Endothelial cell of umbilical vein (primary cell): Measurements from ENCODE around the gene QRICH2. TPM values are rescaled to one million over a fixed set of nuclear protein-coding genes. Genes with fewer than 3 reads are reported as not detected.

Source experiments
- BruUV-seq: library from RNA; stranded (reverse); fragments of 400-500 nt; replicated peaks from 2 replicates; lab custom pipeline; 2021; lab: Mats Ljungman, UMichigan
- CTCF ChIA-PET: fragments of 300-600, 350-600 bp; sonication (Branson Sonifier 250); formaldehyde crosslinking; loops from one replicate; lab custom pipeline; 2021; ENCODE audit warnings: antibody characterized with exemption, inconsistent platforms; lab: Charles Lee
- POLR2A ChIA-PET: fragments of 300-600, 350-600 bp; sonication (Branson Sonifier 250); formaldehyde crosslinking; loops from one replicate; lab custom pipeline; 2021; ENCODE audit warnings: antibody characterized with exemption, inconsistent platforms; lab: Charles Lee
- DNase-seq: peaks from one replicate; pipeline ENCODE4 v3.0.0-alpha.2; 2011; ENCODE audit warnings: low read depth, low spot score
- FAIRE-seq: peaks from 2 replicates; lab custom pipeline; 2011; peaks lifted over from hg19 to GRCh38; lab: Jason Lieb, UNC
- H2AFZ ChIP-seq: 2 replicates; pipeline ENCODE4 v1.6.0; 2012; ENCODE audit warnings: low read depth, low read length, control low read depth, inconsistent platforms
- H3K27ac ChIP-seq: 2 replicates; pipeline ENCODE4 v1.5.1; 2011; ENCODE audit warnings: low read depth, mild to moderate bottlenecking, control low read depth, low read length, moderate library complexity; ENCODE audit not compliant: insufficient read depth
- H3K27me3 ChIP-seq, 2 experiments: 2 replicates each; pipeline versions ENCODE4 v1.6.0 to v1.6.1; 2011; ENCODE audit warnings: low read length in 2 of 2, mixed read lengths in 1 of 2; ENCODE audit not compliant: control insufficient read depth in 2 of 2, insufficient read depth in 2 of 2
- H3K36me3 ChIP-seq, 2 experiments: 2 replicates in 1 of 2; 3 replicates in 1 of 2; pipeline ENCODE4 v1.5.1; 2011; ENCODE audit warnings: low read length in 2 of 2, mild to moderate bottlenecking in 1 of 2, moderate library complexity in 1 of 2; ENCODE audit not compliant: control insufficient read depth in 2 of 2, insufficient read depth in 2 of 2; ENCODE audit errors: extremely low read depth in 1 of 2
- H3K4me1 ChIP-seq: 3 replicates; pipeline ENCODE4 v1.5.1; 2011; ENCODE audit warnings: mild to moderate bottlenecking, low read length; ENCODE audit not compliant: control insufficient read depth, insufficient read depth; ENCODE audit errors: extremely low read depth
- H3K4me2 ChIP-seq: 2 replicates; pipeline ENCODE4 v1.6.1; 2011; ENCODE audit warnings: low read length, control low read depth, mixed read lengths; ENCODE audit not compliant: insufficient read depth
- H3K4me3 ChIP-seq, 3 experiments: fragments of 200-600 bp in 1 of 3; sonication (generic), shearing (Covaris generic) in 1 of 3; replicated peaks in 1 of 3; 2 replicates each; pipeline ENCODE4 v1.5.1; 2011 to 2016; ENCODE audit warnings: control low read depth in 3 of 3, low read length in 3 of 3, mild to moderate bottlenecking in 2 of 3, inconsistent platforms in 1 of 3, low read depth in 1 of 3, moderate library complexity in 1 of 3; ENCODE audit not compliant: insufficient read depth in 1 of 3
- H3K79me2 ChIP-seq: 2 replicates; pipeline ENCODE4 v1.6.0; 2012; ENCODE audit warnings: low read length, inconsistent platforms; ENCODE audit not compliant: control insufficient read depth, insufficient read depth
- H3K9ac ChIP-seq: replicated peaks from 2 replicates; pipeline ENCODE3; 2011; ENCODE audit warnings: low read length, control low read depth; ENCODE audit not compliant: insufficient read depth; ENCODE audit errors: extremely low read depth
- H3K9me1 ChIP-seq: replicated peaks from 3 replicates; pipeline ENCODE4 v1.6.0; 2011; ENCODE audit warnings: mild to moderate bottlenecking, low read length; ENCODE audit not compliant: control insufficient read depth, insufficient read depth; ENCODE audit errors: extremely low read depth
- H3K9me3 ChIP-seq: replicated peaks from 2 replicates; pipeline ENCODE4 v1.5.1; 2012; ENCODE audit warnings: low read length, inconsistent platforms; ENCODE audit not compliant: control insufficient read depth, insufficient read depth
- H4K20me1 ChIP-seq: replicated peaks from 2 replicates; pipeline ENCODE3; 2011; ENCODE audit warnings: mild to moderate bottlenecking, low read length; ENCODE audit not compliant: control insufficient read depth, insufficient read depth; ENCODE audit errors: extremely low read depth
- EZH2 ChIP-seq: IDR thresholded peaks from 2 replicates; pipeline ENCODE4 v1.6.1; 2012; ENCODE audit warnings: borderline replicate concordance, low read depth, mild to moderate bottlenecking, moderate library complexity, low read length, inconsistent platforms; ENCODE audit not compliant: severe bottlenecking
- FOS ChIP-seq: IDR thresholded peaks from 2 replicates; pipeline ENCODE4 v1.6.1; 2011; ENCODE audit warnings: mild to moderate bottlenecking, low read length, moderate library complexity, borderline replicate concordance; ENCODE audit not compliant: insufficient read depth
- GATA2 ChIP-seq: IDR thresholded peaks from 2 replicates; pipeline ENCODE4 v1.7.0; 2011; ENCODE audit warnings: low read depth, mild to moderate bottlenecking, moderate library complexity, mixed read lengths, low read length; ENCODE audit not compliant: insufficient read length, insufficient read depth
- JUN ChIP-seq: IDR thresholded peaks from 2 replicates; pipeline ENCODE4 v1.6.1; 2011; ENCODE audit warnings: borderline replicate concordance, low read depth; ENCODE audit not compliant: insufficient read length, insufficient read depth
- POLR2A ChIP-seq: IDR thresholded peaks from 2 replicates; pipeline ENCODE4 v1.6.1; 2012; ENCODE audit warnings: low read depth, mild to moderate bottlenecking, control low read depth, low read length
- dilution Hi-C: fragments of 300-500 bp; cut with MboI; formaldehyde crosslinking; loops from one replicate; pipeline ENCODE4 v1.15.0; 2019; ENCODE audit warnings: low sequenced_read_pairs; ENCODE audit not compliant: extremely low pct_ligation_motif_present
- intact Hi-C: fragments of 100-400 bp; cut with micrococcal nuclease; formaldehyde crosslinking; loops from one replicate; pipeline ENCODE4 v1.10.0; 2022
- polyA plus RNA-seq, 4 experiments: library from polyadenylated mRNA; depleted of rRNA in 3 of 4; stranded (reverse) in 3 of 4; unstranded in 1 of 4; fragments of >200 nt; gene quantifications; 2 replicates each; pipeline versions ENCODE4 v1.2.1 to v1.2.3, GENCODE V29; 2011 to 2012; ENCODE audit warnings: missing spikeins in 1 of 4
- total RNA-seq: library from RNA; stranded (reverse); gene quantifications from 2 replicates; pipeline ENCODE4 v1.2.3, GENCODE V29; 2021
- TF ChIP-seq, protein P1 (sequence below), 2 donors: IDR thresholded peaks; 1 replicate in 1 of 2; 2 replicates in 1 of 2; pipeline ENCODE4 v1.5.1; 2011; ENCODE audit warnings: low read length in 2 of 2, mild to moderate bottlenecking in 2 of 2, moderate library complexity in 2 of 2, control low read depth in 1 of 2, inconsistent platforms in 1 of 2, low read depth in 1 of 2; ENCODE audit not compliant: insufficient read depth in 1 of 2; ENCODE audit errors: extremely low read depth in 1 of 2
- TF ChIP-seq, protein P2 (sequence below): IDR thresholded peaks from 2 replicates; pipeline ENCODE4 v1.6.1; 2011; ENCODE audit not compliant: insufficient read depth, insufficient read length

Gene QRICH2
- total and polyA plus RNA-seq, 2 donors (not counting 3 experiments of a cell fraction or from before 2014, with no cell fraction given) = 6.7 to 9.6 TPM

DNA sequence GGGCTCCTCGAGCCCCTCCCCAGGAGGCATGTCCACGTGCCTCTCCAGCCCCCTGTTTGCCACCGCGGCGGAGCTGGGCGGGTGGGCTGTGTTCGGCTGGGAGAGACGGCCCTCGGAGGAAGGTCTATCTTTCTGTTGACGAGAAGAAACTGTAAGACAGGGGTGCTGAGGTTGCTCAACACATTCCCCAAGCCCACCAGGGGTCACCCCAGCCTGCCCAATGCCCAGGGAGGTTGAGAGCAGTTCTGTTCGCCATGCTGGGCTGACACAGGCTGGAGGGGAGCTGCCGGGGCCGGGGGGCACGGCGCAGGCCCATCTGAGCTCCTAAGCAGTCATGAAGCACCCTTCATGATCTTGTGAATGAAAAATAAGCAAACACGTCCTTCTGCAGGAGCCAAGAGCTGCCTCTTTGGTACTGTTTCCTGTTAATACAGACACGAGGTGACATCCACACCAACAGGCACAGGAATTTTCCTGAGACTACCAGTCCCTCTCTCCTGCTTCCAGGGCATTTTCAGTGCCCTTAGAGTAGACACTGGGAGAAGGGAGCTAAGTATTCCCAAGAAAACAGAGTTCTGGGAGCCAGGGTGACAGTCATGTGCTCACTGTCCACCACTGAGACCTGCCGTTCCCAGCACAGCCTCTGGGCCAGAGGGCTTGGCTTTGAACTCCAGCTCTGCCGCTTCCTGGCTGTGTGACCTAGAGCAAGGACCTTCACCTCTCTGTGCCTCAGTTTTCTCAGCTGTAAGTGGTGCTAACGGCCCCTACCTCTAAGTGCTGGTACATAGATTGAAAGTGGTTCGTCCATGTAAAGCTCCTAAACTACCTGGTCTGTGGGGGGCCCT, 33.7 kb downstream of the QRICH2 start:
- ChIA-PET POLR2A (interaction anchor here (1.9 kb wide), 1 partner anchor 10 kb away, joined by 4 read pairs; the partner anchor contains the start of gene UBALD2), CTCF (interaction anchor here (0.9 to 14.1 kb wide), 8 partner anchors 16 to 260 kb away, joined by 3 to 320 read pairs (median 4); no protein-coding TSS in a partner anchor)
- Histone ChIP-seq H3K9me3 (no peaks in the 10 kb centered on the region), H3K9ac (no peak overlapping the region), H3K36me3 (peaks cover 0 to 8% of the 10 kb centered on the region in 2 experiments), H3K9me1 (no peaks in the 10 kb centered on the region), H3K4me3 (no peak overlapping the region), H4K20me1 (no peaks in the 10 kb centered on the region), H3K27ac (no peak overlapping the region), H3K4me1 (no peaks in the 10 kb centered on the region), H3K79me2 (peaks cover 2% of the 10 kb centered on the region), H3K4me2 (no peak overlapping the region), H3K27me3 (no peaks in the 10 kb centered on the region), H2AFZ (no peak overlapping the region)
- DNase-seq (no peak), FAIRE-seq (no peak)
- BruUV-seq = no TSS peak
- dilution Hi-C loops (no loop called here), intact Hi-C loops (loop anchor here (10.0 kb wide), 1 partner anchor 260 kb away; no protein-coding TSS in a partner anchor)
- TF ChIP-seq JUN (no peak), GATA2 (no peak), POLR2A (no peak), EZH2 (no peak), FOS (no peak)
- TF ChIP-seq, protein P1, sequence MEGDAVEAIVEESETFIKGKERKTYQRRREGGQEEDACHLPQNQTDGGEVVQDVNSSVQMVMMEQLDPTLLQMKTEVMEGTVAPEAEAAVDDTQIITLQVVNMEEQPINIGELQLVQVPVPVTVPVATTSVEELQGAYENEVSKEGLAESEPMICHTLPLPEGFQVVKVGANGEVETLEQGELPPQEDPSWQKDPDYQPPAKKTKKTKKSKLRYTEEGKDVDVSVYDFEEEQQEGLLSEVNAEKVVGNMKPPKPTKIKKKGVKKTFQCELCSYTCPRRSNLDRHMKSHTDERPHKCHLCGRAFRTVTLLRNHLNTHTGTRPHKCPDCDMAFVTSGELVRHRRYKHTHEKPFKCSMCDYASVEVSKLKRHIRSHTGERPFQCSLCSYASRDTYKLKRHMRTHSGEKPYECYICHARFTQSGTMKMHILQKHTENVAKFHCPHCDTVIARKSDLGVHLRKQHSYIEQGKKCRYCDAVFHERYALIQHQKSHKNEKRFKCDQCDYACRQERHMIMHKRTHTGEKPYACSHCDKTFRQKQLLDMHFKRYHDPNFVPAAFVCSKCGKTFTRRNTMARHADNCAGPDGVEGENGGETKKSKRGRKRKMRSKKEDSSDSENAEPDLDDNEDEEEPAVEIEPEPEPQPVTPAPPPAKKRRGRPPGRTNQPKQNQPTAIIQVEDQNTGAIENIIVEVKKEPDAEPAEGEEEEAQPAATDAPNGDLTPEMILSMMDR (IDR thresholded peaks at IDR 0.05; ENCODE audit: extremely low read depth in 1 of 2, insufficient read depth in 1 of 2, low read depth in 1 of 2, low read length in 2 of 2) = no peak
- TF ChIP-seq, protein P2, sequence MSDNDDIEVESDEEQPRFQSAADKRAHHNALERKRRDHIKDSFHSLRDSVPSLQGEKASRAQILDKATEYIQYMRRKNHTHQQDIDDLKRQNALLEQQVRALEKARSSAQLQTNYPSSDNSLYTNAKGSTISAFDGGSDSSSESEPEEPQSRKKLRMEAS = no peak
